G401 (cell line): ENCODE data around the gene ACTR3. TPM values are rescaled to one million over a fixed set of nuclear protein-coding genes. Genes with fewer than 3 reads are reported as not detected.

ENCODE experiments used
- DNase-seq: peaks from one replicate; pipeline ENCODE4 v3.0.0-alpha.2; 2015; ENCODE audit warnings: low spot score
- in situ Hi-C: cut with HindIII; loops from 2 replicates; pipeline ENCODE4 v1.10.0; 2016; ENCODE audit warnings: low sequenced_read_pairs, mixed read lengths
- total RNA-seq: library from RNA; depleted of rRNA; stranded (reverse); fragments of >200 nt; shearing (Covaris generic); gene quantifications from 2 replicates; pipeline ENCODE4 v1.2.3, GENCODE V29; 2014

The ACTR3 gene
- total RNA-seq, 1 experiment from 2014 or later = 376 TPM

- in situ Hi-C loops = no loop called here
- no peak for DNase-seq
Measured at GRCh38 chr2:113979191-113980128, 89.6 kb downstream of the ACTR3 start.

- no peak for DNase-seq
- in situ Hi-C loops = no loop called here
Measured at GRCh38 chr2:113980946-113981345, 91.1 kb downstream of the ACTR3 start.

- in situ Hi-C loops = no loop called here
- no peak for DNase-seq
Measured at GRCh38 chr2:113981404-113982134, 91.7 kb downstream of the ACTR3 start.

- no peak for DNase-seq
- in situ Hi-C loops = no loop called here
Measured at GRCh38 chr2:113985554-113986397, 95.9 kb downstream of the ACTR3 start.

GRCh38 chr2:113986762-113987290 is 96.9 kb downstream of the ACTR3 start:
- no peak for DNase-seq
- in situ Hi-C loops = no loop called here

- in situ Hi-C loops = no loop called here
- DNase-seq = no peak
Measured at GRCh38 chr2:113992090-113992489, 102.2 kb downstream of the ACTR3 start.

GRCh38 chr2:113996671-113997594 is 107.0 kb downstream of the ACTR3 start:
- in situ Hi-C loops = no loop called here
- DNase-seq = no peak

GRCh38 chr2:114001152-114001551 is 111.3 kb downstream of the ACTR3 start:
- no peak for DNase-seq
- in situ Hi-C loops = no loop called here

- DNase-seq = no peak
- in situ Hi-C loops = no loop called here
Measured at GRCh38 chr2:114001937-114002336, 112.0 kb downstream of the ACTR3 start.

GRCh38 chr2:114005110-114005783 is 115.4 kb downstream of the ACTR3 start:
- no peak for DNase-seq
- in situ Hi-C loops = no loop called here

GRCh38 chr2:114006460-114006859 is 116.6 kb downstream of the ACTR3 start:
- DNase-seq = no peak
- in situ Hi-C loops = no loop called here

- in situ Hi-C loops = no loop called here
- DNase-seq = no peak
Measured at GRCh38 chr2:114007436-114007835, 117.5 kb downstream of the ACTR3 start.

GRCh38 chr2:114008720-114009119 is 118.8 kb downstream of the ACTR3 start:
- in situ Hi-C loops = no loop called here
- DNase-seq = no peak

GRCh38 chr2:114009205-114009944 is 119.5 kb downstream of the ACTR3 start:
- in situ Hi-C loops = no loop called here
- DNase-seq = no peak

- in situ Hi-C loops = no loop called here
Measured at GRCh38 chr2:114010001-114010400, 120.1 kb downstream of the ACTR3 start.

GRCh38 chr2:114011713-114012112 is 121.8 kb downstream of the ACTR3 start:
- DNase-seq = no peak
- in situ Hi-C loops = no loop called here

More at GRCh38 chr2:114010001-114010400, 120.1 kb downstream of the ACTR3 start:
- DNase-seq = no peak
